Omental fat pad (tissue), 4 donors: Measurements from ENCODE around the gene LCN2. TPM values are rescaled to one million over a fixed set of nuclear protein-coding genes. Genes with fewer than 3 reads are reported as not detected.

ENCODE experiments used
- ATAC-seq: fragments of 150-250 bp; one replicate; pipeline ENCODE4 v1.9.1; 2016; ENCODE audit warnings: mild to moderate bottlenecking, moderate library complexity; ENCODE audit not compliant: low FRiP score
- DNase-seq: peaks from one replicate; pipeline ENCODE4 v3.0.0-alpha.2; 2019; ENCODE audit warnings: low spot score
- CTCF ChIP-seq, 3 donors: fragments of 450-650 bp; IDR thresholded peaks; one replicate each; pipeline ENCODE4 v1.5.1; 2016 to 2017; ENCODE audit warnings: antibody characterized with exemption in 3 of 3, mild to moderate bottlenecking in 3 of 3, moderate library complexity in 2 of 3
- total RNA-seq, 4 donors: library from RNA; depleted of rRNA; stranded (reverse); fragments of >200 nt; gene quantifications; one replicate each; pipeline ENCODE4 v1.1.0, GENCODE V29; 2016

The LCN2 gene
- total RNA-seq, 4 donors from 2014 or later: 1.7 TPM; not detected in 2

- no peak for DNase-seq
- no peak for ATAC-seq
- no peak for TF ChIP-seq CTCF (IDR thresholded peaks at IDR 0.05)
These were observed 29.1 kb upstream of the LCN2 start for GRCh38 chr9:128120061-128120740.

- no peak for TF ChIP-seq CTCF (IDR thresholded peaks at IDR 0.05)
- DNase-seq (no peak), ATAC-seq (no peak)
These were observed 28.4 kb upstream of the LCN2 start for GRCh38 chr9:128120741-128121465.

- no peak for TF ChIP-seq CTCF (IDR thresholded peaks at IDR 0.05)
- ATAC-seq (no peak), DNase-seq (no peak)
These were observed 27.8 kb upstream of the LCN2 start for GRCh38 chr9:128121466-128121810.

- ATAC-seq (no peak), DNase-seq (no peak)
- TF ChIP-seq CTCF (IDR thresholded peaks at IDR 0.05): no peak
These were observed 27.1 kb upstream of the LCN2 start for GRCh38 chr9:128121924-128122808.

GRCh38 chr9:128122809-128123175 lies 26.5 kb upstream of the LCN2 start:
- TF ChIP-seq CTCF (IDR thresholded peaks at IDR 0.05): no peak
- ATAC-seq (no peak), DNase-seq (no peak)

- ATAC-seq (no peak), DNase-seq (no peak)
These were observed 25.7 kb upstream of the LCN2 start for GRCh38 chr9:128123451-128124080.

More at GRCh38 chr9:128123451-128124080, 25.7 kb upstream of the LCN2 start:
- no peak for TF ChIP-seq CTCF (IDR thresholded peaks at IDR 0.05)
